SKM-1 treated with dmso at 0.1 percent for 144 hours (cell line): ENCODE results near the gene LAMA4.

ENCODE experiments used
- DNase-seq: peaks from one replicate; lab custom pipeline; 2025; ENCODE audit not compliant: unreplicated experiment; lab: John Stamatoyannopoulos, UW

Gene LAMA4, protein sequence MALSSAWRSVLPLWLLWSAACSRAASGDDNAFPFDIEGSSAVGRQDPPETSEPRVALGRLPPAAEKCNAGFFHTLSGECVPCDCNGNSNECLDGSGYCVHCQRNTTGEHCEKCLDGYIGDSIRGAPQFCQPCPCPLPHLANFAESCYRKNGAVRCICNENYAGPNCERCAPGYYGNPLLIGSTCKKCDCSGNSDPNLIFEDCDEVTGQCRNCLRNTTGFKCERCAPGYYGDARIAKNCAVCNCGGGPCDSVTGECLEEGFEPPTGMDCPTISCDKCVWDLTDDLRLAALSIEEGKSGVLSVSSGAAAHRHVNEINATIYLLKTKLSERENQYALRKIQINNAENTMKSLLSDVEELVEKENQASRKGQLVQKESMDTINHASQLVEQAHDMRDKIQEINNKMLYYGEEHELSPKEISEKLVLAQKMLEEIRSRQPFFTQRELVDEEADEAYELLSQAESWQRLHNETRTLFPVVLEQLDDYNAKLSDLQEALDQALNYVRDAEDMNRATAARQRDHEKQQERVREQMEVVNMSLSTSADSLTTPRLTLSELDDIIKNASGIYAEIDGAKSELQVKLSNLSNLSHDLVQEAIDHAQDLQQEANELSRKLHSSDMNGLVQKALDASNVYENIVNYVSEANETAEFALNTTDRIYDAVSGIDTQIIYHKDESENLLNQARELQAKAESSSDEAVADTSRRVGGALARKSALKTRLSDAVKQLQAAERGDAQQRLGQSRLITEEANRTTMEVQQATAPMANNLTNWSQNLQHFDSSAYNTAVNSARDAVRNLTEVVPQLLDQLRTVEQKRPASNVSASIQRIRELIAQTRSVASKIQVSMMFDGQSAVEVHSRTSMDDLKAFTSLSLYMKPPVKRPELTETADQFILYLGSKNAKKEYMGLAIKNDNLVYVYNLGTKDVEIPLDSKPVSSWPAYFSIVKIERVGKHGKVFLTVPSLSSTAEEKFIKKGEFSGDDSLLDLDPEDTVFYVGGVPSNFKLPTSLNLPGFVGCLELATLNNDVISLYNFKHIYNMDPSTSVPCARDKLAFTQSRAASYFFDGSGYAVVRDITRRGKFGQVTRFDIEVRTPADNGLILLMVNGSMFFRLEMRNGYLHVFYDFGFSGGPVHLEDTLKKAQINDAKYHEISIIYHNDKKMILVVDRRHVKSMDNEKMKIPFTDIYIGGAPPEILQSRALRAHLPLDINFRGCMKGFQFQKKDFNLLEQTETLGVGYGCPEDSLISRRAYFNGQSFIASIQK (N-terminal part only)

GRCh38 chr6:112253841-112254816, at the start of gene LAMA4:
LAMA4 (minus strand) TSS chr6:112254567; CDS start chr6:112254150, 417 bp downstream.
- no peak for DNase-seq

- DNase-seq = no peak
Observed at GRCh38 chr6:112302142-112302705, 47.9 kb upstream of the LAMA4 start.

GRCh38 chr6:112300896-112301295, 46.5 kb upstream of the LAMA4 start:
- DNase-seq = no peak

DNA sequence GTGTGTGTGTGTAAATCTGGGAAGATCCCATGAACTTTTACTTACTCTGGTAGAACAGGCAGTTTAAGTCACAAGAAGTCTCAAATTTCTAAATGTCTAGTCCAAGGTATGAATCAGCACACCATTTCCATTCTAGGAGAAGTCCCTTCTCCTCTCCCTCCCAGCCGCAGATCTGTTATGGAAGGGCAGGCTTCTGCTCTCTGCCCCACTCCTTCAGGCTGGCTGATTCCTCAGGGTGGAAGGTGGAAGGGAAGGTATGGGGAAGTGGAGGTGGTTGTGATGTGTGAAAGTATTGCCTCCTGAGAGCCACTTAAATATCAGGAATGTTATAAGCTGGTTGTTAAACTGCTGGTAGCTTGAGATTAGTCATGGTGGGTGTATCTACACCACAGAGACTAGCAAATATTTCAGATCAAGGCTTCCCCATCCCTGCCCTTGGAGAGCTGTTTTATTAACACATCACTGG, 44.5 kb upstream of the LAMA4 start:
- DNase-seq = no peak

DNA sequence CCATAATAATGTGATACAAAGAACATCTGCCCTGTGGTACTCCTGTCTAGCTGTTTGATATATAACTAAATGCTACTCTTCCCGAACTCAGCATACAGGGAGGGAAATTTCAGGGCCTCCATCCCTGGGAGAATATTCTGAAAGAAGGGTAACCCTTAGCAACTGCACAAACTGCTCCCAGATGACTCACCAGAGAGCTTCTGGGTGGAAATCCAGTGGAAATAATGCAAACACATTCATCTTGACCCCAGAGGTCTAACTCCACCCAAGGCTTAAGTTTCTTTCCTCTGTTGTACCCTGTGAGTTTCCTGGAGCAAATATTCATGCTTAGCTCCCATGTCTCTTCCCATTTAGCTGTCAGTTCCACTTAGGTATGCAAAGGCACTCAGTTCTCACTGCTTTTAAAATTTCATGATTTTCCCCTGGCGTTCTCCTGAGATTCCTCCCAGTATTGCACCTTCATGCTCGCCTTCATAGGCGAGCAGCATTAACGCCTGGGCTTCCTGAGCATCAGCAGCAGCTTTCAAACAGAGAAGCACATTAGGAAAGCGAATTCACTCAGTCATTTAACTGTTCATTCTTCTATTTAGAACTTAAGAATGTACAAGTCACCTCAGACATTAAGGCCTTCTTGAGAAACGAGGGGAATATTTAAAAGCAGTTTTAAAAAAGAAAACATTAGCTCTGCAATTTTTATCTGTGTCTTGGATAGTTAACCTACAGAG, 43.8 kb upstream of the LAMA4 start:
- DNase-seq = no peak

GRCh38 chr6:112296694-112297093, 42.3 kb upstream of the LAMA4 start:
- DNase-seq = no peak

GRCh38 chr6:112296122-112296521, 41.8 kb upstream of the LAMA4 start:
- peak; percentile 9 for DNase-seq

DNA sequence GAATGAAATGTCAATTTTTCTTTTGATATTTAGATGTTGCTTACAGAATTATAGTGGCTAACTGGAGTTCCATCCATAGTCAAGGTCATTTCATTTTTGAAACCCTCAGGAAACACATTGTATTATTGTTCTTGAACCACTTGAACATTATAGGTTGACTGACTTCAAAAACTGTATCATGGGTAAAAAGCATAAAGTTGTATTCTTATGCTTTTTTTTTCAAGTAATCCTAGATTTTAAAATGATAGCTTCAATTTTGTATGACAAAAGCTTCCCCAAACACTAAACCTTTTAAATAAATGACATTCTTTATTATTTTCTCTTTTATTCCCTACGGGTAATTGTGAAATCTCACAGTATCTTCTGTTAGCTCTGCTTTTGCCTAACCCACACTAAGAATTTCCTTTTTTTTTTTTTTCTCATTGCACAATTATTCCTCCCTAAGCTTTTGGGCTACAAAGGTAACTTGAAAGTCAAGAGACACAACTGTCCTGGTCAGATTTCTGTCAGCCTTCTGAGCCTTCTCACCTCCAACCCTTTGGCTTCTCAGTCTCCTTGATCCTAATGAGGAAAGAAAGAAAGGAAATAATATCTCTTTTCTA, 36.9 kb upstream of the LAMA4 start:
- peak; percentile 8 for DNase-seq

DNA sequence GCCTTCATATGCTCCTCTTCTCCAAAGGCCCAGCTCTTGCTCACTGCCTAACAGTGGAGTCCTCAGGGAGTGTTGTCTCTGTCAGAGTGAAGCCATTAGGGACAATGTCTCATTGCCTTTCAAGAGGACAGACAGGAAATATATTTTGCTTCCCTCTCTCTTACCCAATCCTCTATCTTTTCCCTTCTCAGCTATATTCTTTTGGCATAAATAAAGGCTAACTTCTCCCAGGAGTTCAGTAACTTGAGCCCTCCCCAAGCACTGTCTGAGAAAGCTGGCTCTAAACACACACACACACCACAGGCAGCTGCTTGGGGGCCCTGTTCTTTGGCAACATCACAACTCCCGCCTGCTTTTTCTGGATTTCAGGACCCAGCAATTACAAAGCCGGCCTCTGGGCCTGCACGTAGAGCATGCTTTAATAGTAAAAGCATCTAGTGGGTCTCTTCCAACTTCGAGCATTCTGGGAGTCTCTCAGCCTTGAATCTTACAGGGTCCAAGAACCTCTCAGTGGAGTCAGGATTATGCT, 34.7 kb upstream of the LAMA4 start:
- DNase-seq = no peak

GRCh38 chr6:112288475-112288874, 34.1 kb upstream of the LAMA4 start:
- no peak for DNase-seq

- DNase-seq = no peak
Observed at GRCh38 chr6:112287577-112288225, 33.3 kb upstream of the LAMA4 start.

DNA sequence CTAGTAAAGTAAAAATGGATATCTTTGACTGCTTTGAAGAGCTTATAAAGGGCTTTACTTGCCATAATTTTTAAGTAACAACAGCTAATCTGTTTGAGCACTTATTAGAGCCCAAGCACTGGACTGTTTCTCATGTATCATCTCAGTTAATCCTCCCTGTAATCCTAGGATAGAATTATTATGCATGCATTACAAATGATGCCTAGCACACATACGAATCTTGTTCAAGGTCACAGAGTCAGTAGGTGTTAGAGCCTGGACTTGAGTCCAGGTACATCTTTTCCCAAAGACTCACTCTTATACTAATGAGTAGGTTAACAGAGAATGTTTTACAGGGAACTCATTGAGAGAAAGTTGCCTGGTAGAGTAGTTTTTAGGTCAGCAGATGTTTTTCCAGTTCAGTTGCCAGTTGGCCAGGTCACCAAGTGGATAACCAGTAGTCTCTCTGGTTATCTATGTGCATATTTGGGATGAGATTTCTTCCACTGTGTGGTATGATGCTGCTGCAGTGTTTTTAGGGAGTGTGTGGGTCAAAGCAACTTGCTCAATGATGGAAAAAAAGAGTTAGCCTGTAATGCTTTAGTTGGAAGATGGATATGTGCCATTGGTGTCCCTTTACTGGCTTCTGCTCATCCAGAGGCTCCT, 32.3 kb upstream of the LAMA4 start:
- DNase-seq = no peak

- no peak for DNase-seq
Observed at GRCh38 chr6:112286010-112286409, 31.6 kb upstream of the LAMA4 start.

DNA sequence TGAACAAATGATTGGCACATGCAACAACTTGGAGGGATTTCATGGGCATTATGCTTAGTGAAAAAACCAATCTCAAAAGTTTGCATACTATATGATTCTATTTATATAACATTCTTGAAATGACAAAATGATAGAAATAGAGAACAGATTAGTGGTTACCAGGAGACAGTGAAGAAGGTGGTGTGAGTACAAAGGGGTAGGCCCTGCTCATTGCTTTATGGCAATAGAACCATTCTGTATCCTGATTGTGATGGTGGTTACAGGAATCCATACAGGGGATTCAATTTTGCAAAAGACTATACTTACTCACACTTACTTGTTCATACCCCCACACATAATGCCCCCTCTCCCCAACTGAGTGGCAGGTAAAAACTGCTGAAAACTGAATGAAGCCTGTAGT, 30.2 kb upstream of the LAMA4 start:
- no peak for DNase-seq

GRCh38 chr6:112283621-112284020, 29.3 kb upstream of the LAMA4 start:
- DNase-seq = no peak

GRCh38 chr6:112281821-112282615, 27.7 kb upstream of the LAMA4 start:
- DNase-seq = no peak
